Keratinocyte (primary cell): ENCODE data around the gene COL25A1.

Experiments
- EZH2 ChIP-seq: IDR thresholded peaks from one replicate; pipeline ENCODE4 v1.6.1; 2012; ENCODE audit warnings: inconsistent platforms, mild to moderate bottlenecking, low read length, moderate library complexity
- TF ChIP-seq, protein P1 (sequence below), 3 experiments: IDR thresholded peaks in 1 of 3; conservative IDR thresholded peaks in 1 of 3; optimal IDR thresholded peaks in 1 of 3; 2 replicates in 2 of 3; 3 replicates in 1 of 3; pipeline versions ENCODE3 to v1.5.1; 2011; ENCODE audit warnings: low read length in 3 of 3, mild to moderate bottlenecking in 3 of 3, moderate library complexity in 2 of 3, control low read depth in 1 of 3, inconsistent platforms in 1 of 3; ENCODE audit not compliant: insufficient read depth in 2 of 3; ENCODE audit errors: extremely low read depth in 1 of 3

DNA sequence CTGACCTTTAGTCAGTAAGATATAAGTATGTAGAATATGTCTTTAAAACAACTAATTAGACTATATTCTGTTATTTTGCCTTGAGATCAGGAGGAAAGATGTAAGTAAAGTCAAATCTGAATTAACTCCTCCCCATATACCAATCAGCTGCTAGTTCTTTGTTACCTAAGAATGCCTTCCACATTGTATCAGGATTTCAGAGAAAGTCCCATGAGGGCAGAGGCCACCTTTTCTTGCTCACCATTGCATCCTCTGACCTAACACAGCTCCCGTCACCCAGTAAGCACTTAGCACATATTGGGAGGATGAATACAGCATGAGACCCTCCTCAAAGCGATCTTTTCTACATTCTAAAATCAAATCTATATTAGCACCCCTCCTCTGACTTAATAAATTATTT, 87.0 kb downstream of the COL25A1 start:
- TF ChIP-seq, protein P1, sequence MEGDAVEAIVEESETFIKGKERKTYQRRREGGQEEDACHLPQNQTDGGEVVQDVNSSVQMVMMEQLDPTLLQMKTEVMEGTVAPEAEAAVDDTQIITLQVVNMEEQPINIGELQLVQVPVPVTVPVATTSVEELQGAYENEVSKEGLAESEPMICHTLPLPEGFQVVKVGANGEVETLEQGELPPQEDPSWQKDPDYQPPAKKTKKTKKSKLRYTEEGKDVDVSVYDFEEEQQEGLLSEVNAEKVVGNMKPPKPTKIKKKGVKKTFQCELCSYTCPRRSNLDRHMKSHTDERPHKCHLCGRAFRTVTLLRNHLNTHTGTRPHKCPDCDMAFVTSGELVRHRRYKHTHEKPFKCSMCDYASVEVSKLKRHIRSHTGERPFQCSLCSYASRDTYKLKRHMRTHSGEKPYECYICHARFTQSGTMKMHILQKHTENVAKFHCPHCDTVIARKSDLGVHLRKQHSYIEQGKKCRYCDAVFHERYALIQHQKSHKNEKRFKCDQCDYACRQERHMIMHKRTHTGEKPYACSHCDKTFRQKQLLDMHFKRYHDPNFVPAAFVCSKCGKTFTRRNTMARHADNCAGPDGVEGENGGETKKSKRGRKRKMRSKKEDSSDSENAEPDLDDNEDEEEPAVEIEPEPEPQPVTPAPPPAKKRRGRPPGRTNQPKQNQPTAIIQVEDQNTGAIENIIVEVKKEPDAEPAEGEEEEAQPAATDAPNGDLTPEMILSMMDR (optimal IDR thresholded peaks at IDR 0.05 in 1 of 3, IDR thresholded peaks at IDR 0.05 in 1 of 3, conservative IDR thresholded peaks at IDR 0.05 in 1 of 3; ENCODE audit: extremely low read depth in 1 of 3, insufficient read depth in 2 of 3, low read length in 3 of 3), result no peak
- no peak for TF ChIP-seq EZH2
